Lung microvascular endothelial cell (primary cell): ENCODE data around the gene SCN5A. TPM values are rescaled to one million over a fixed set of nuclear protein-coding genes. Genes with fewer than 3 reads are reported as not detected.

Experiments used
- DNase-seq, 2 donors: peaks; one replicate each; pipeline versions ENCODE4 v3.0.0 to v3.0.0-alpha.2; 2010; ENCODE audit warnings: low read depth in 2 of 2
- total RNA-seq: library from RNA; depleted of rRNA; stranded (reverse); fragments of >200 nt; gene quantifications from 2 replicates; pipeline ENCODE4 v1.2.1, GENCODE V29; 2014

The SCN5A gene
- total RNA-seq, 1 donor from 2014 or later, result 14.9 TPM

GRCh38 chr3:38647217-38647970 is 2.1 kb downstream of the SCN5A start:
- no peak for DNase-seq

GRCh38 chr3:38646630-38647029 is 2.9 kb downstream of the SCN5A start:
- DNase-seq, result peak; percentile 23 to 70

- no peak for DNase-seq
These were observed 3.4 kb downstream of the SCN5A start for GRCh38 chr3:38646062-38646461.

GRCh38 chr3:38645601-38646000 is 3.9 kb downstream of the SCN5A start:
- DNase-seq, result no peak

GRCh38 chr3:38645076-38645475 is 4.4 kb downstream of the SCN5A start:
- DNase-seq, result no peak

GRCh38 chr3:38644662-38645053 is 4.8 kb downstream of the SCN5A start:
- DNase-seq, result no peak

GRCh38 chr3:38644016-38644661 is 5.3 kb downstream of the SCN5A start:
- DNase-seq, result no peak

GRCh38 chr3:38643592-38643991 is 5.9 kb downstream of the SCN5A start:
- DNase-seq, result no peak

- DNase-seq, result no peak
These were observed 6.4 kb downstream of the SCN5A start for GRCh38 chr3:38643090-38643489.

GRCh38 chr3:38641461-38642110 is 7.9 kb downstream of the SCN5A start:
- DNase-seq, result no peak

- DNase-seq, result no peak
These were observed 8.6 kb downstream of the SCN5A start for GRCh38 chr3:38640661-38641452.

GRCh38 chr3:38638354-38638753 is 11.1 kb downstream of the SCN5A start:
- no peak for DNase-seq

GRCh38 chr3:38637906-38638305 is 11.6 kb downstream of the SCN5A start:
- no peak for DNase-seq

- DNase-seq, result no peak
These were observed 12.6 kb downstream of the SCN5A start for GRCh38 chr3:38636881-38637280.

- no peak for DNase-seq
These were observed 13.0 kb downstream of the SCN5A start for GRCh38 chr3:38636464-38636863.

- DNase-seq, result peak; percentile 39 to 91
These were observed 15.4 kb downstream of the SCN5A start for GRCh38 chr3:38634111-38634510.

GRCh38 chr3:38632989-38633388 is 16.5 kb downstream of the SCN5A start:
- DNase-seq, result no peak

- DNase-seq, result no peak
These were observed 18.9 kb downstream of the SCN5A start for GRCh38 chr3:38630606-38631005.

GRCh38 chr3:38630070-38630469 is 19.4 kb downstream of the SCN5A start:
- DNase-seq, result no peak

- DNase-seq, result no peak
These were observed 20.7 kb downstream of the SCN5A start for GRCh38 chr3:38628835-38629234.

GRCh38 chr3:38627956-38628355 is 21.5 kb downstream of the SCN5A start:
- DNase-seq, result peak; percentile 51 to 66

- no peak for DNase-seq
These were observed 23.3 kb downstream of the SCN5A start for GRCh38 chr3:38626171-38626570.
